Natural killer cell (primary cell): Measurements from ENCODE around the gene FAM181A. TPM values are rescaled to one million over a fixed set of nuclear protein-coding genes. Genes with fewer than 3 reads are reported as not detected.
A peak's percentile ranks its signal among the peaks of the same experiment; 100 is the strongest.

Experiments used
- ATAC-seq, 3 donors: fragments of 150-1000 bp in 2 of 3; fragments of 200-7000 bp in 1 of 3; cut with Tn5 transposase; 1 replicate in 1 of 3; 2 replicates in 2 of 3; pipeline ENCODE4 v1.10.0; 2021; ENCODE audit warnings: mild to moderate bottlenecking in 2 of 3, moderate library complexity in 2 of 3
- DNase-seq, 2 donors: peaks; one replicate each; pipeline versions ENCODE4 v3.0.0 to v3.0.0-alpha.2; 2013 to 2021; ENCODE audit warnings: mixed read lengths in 1 of 2
- H3K27ac ChIP-seq: one replicate; pipeline ENCODE4 v1.5.1; 2013; ENCODE audit warnings: mild to moderate bottlenecking, low read length
- H3K27me3 ChIP-seq: one replicate; pipeline ENCODE4 v1.6.1; 2013; ENCODE audit warnings: low read length; ENCODE audit not compliant: control insufficient read depth, insufficient read depth
- H3K36me3 ChIP-seq: one replicate; pipeline ENCODE4 v1.6.1; 2013; ENCODE audit warnings: low read length; ENCODE audit not compliant: control insufficient read depth, insufficient read depth
- H3K4me1 ChIP-seq: one replicate; pipeline ENCODE4 v1.6.1; 2013; ENCODE audit warnings: low read length; ENCODE audit not compliant: control insufficient read depth, insufficient read depth
- H3K4me3 ChIP-seq: one replicate; pipeline ENCODE4 v1.5.1; 2013; ENCODE audit warnings: low read length
- H3K9me3 ChIP-seq: one replicate; pipeline ENCODE4 v1.6.1; 2013; ENCODE audit warnings: low read length; ENCODE audit not compliant: control insufficient read depth, insufficient read depth
- H3K27ac Mint-ChIP-seq, 2 donors: one replicate each; pipeline ENCODE4 v1.8.0; 2022; ENCODE audit warnings: mild to moderate bottlenecking in 2 of 2, mixed read lengths in 2 of 2, moderate library complexity in 1 of 2
- H3K27me3 Mint-ChIP-seq, 2 donors: one replicate each; pipeline ENCODE4 v1.8.0; 2022; ENCODE audit warnings: low read depth in 2 of 2, mixed read lengths in 2 of 2
- H3K36me3 Mint-ChIP-seq: one replicate; pipeline ENCODE4 v1.8.0; 2022; ENCODE audit warnings: mixed read lengths
- H3K4me1 Mint-ChIP-seq, 2 donors: one replicate each; pipeline ENCODE4 v1.8.0; 2022; ENCODE audit warnings: mixed read lengths in 2 of 2
- H3K4me3 Mint-ChIP-seq: one replicate; pipeline ENCODE4 v1.8.0; 2022; ENCODE audit warnings: mild to moderate bottlenecking, moderate library complexity, mixed read lengths
- H3K9me3 Mint-ChIP-seq, 2 donors: one replicate each; pipeline ENCODE4 v1.8.0; 2022; ENCODE audit warnings: mixed read lengths in 2 of 2
- WGBS: methylation state at CpG from one replicate; pipeline ENCODE4 v1.1.7; 2013; ENCODE audit warnings: missing lambda C conversion rate; ENCODE audit not compliant: insufficient coverage; 5-methylcytosine and 5-hydroxymethylcytosine counted together
- intact Hi-C: fragments of 100-400 bp; cut with micrococcal nuclease; formaldehyde crosslinking; loops from one replicate; pipeline ENCODE4 v1.14.2; 2022
- total RNA-seq, 4 donors: library from RNA; stranded (reverse); fragments of 120-200 nt in 1 of 4; gene quantifications; one replicate each; pipeline versions ENCODE4 v1.2.3 to v1.2.4, GENCODE V29; 2013 to 2022
- TF ChIP-seq, protein P1 (sequence below): fragments of 200-600 bp; IDR thresholded peaks from one replicate; pipeline ENCODE4 v1.8.0; 2022; ENCODE audit warnings: antibody characterized with exemption

The FAM181A gene
- total RNA-seq, 3 donors from 2014 or later (not counting 1 experiment from before 2014, with no cell fraction given), result not detected

DNA sequence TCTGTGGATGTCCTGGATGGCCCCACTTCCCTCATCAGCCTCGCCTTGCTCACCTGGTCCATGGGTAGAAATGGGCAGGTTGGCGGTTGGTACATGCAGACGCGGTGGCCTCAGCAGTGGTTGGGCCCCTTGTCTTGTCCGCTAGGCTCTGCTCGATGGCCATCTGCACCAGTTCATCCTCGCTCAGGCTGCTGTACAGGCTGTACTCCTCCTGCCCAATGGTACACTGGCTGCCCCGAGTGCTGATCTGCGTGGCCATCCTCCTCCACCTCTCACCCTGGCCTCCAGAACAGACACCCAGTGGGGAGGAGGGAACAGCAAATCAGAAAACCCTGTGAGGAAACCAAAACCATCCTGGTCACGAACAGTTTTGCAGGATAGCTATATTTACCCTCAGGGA is 37.1 kb downstream of the FAM181A start:
- no peaks in the 10 kb centered on the region for H3K36me3 Mint-ChIP-seq
- Histone ChIP-seq H3K4me3 (no peak overlapping the region), H3K9me3 (no peaks in the 10 kb centered on the region), H3K4me1 (peaks cover 86% of the 10 kb centered on the region), H3K27ac (peak overlapping the region; percentile 93), H3K36me3 (no peaks in the 10 kb centered on the region), H3K27me3 (no peaks in the 10 kb centered on the region)
- no peak overlapping the region for H3K4me3 Mint-ChIP-seq
- TF ChIP-seq, protein P1, sequence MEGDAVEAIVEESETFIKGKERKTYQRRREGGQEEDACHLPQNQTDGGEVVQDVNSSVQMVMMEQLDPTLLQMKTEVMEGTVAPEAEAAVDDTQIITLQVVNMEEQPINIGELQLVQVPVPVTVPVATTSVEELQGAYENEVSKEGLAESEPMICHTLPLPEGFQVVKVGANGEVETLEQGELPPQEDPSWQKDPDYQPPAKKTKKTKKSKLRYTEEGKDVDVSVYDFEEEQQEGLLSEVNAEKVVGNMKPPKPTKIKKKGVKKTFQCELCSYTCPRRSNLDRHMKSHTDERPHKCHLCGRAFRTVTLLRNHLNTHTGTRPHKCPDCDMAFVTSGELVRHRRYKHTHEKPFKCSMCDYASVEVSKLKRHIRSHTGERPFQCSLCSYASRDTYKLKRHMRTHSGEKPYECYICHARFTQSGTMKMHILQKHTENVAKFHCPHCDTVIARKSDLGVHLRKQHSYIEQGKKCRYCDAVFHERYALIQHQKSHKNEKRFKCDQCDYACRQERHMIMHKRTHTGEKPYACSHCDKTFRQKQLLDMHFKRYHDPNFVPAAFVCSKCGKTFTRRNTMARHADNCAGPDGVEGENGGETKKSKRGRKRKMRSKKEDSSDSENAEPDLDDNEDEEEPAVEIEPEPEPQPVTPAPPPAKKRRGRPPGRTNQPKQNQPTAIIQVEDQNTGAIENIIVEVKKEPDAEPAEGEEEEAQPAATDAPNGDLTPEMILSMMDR, result no peak
- ATAC-seq, result no peak
- peaks cover 3 to 6% of the 10 kb centered on the region in 2 donors for H3K9me3 Mint-ChIP-seq
- intact Hi-C loops, result loop anchor here (5.0 kb wide), 1 partner anchor 118 kb away; the partner anchor contains the start of genes DDX24 and IFI27L1
- H3K4me1 Mint-ChIP-seq, result peaks cover 61 to 74% of the 10 kb centered on the region in 2 donors
- 93% methylated on average over 10 of the region's 10 CpGs for WGBS
- H3K27ac Mint-ChIP-seq, result peak overlapping the region; percentile 95 to 97
- peaks cover 0 to 2% of the 10 kb centered on the region in 2 donors for H3K27me3 Mint-ChIP-seq
- DNase-seq, result no peak

- Histone ChIP-seq H3K4me3 (no peak overlapping the region), H3K27ac (no peak overlapping the region), H3K4me1 (peaks cover 84% of the 10 kb centered on the region), H3K27me3 (no peaks in the 10 kb centered on the region), H3K36me3 (no peaks in the 10 kb centered on the region), H3K9me3 (no peaks in the 10 kb centered on the region)
- TF ChIP-seq, protein P1, result no peak
- Mint-ChIP-seq H3K27me3 (peaks cover 0 to 2% of the 10 kb centered on the region in 2 donors), H3K9me3 (peaks cover 3 to 6% of the 10 kb centered on the region in 2 donors), H3K4me1 (peaks cover 56 to 69% of the 10 kb centered on the region in 2 donors), H3K4me3 (no peak overlapping the region), H3K36me3 (no peaks in the 10 kb centered on the region), H3K27ac (peak overlapping the region; percentile 95 to 97)
- DNase-seq (no peak), ATAC-seq (no peak)
- WGBS, result 98% methylated on average over 3 of the region's 3 CpGs
- intact Hi-C loops, result loop anchor here (5.0 kb wide), 1 partner anchor 117 kb away; the partner anchor contains the start of genes DDX24 and IFI27L1
Measured at GRCh38 chr14:93964820-93965286, 37.7 kb downstream of the FAM181A start.

GRCh38 chr14:93965287-93965821 is 38.2 kb downstream of the FAM181A start:
- Histone ChIP-seq H3K36me3 (no peaks in the 10 kb centered on the region), H3K27ac (no peak overlapping the region), H3K9me3 (no peaks in the 10 kb centered on the region), H3K27me3 (no peaks in the 10 kb centered on the region), H3K4me3 (no peak overlapping the region), H3K4me1 (peaks cover 84% of the 10 kb centered on the region)
- Mint-ChIP-seq H3K4me3 (no peak overlapping the region), H3K9me3 (peaks cover 3 to 6% of the 10 kb centered on the region in 2 donors), H3K27ac (peak overlapping the region; percentile 95 to 97), H3K4me1 (peaks cover 52 to 66% of the 10 kb centered on the region in 2 donors), H3K27me3 (peaks cover 0 to 2% of the 10 kb centered on the region in 2 donors), H3K36me3 (no peaks in the 10 kb centered on the region)
- intact Hi-C loops, result no loop called here
- WGBS, result 100% methylated on average over 3 of the region's 3 CpGs
- DNase-seq, result no peak
- ATAC-seq, result no peak
- TF ChIP-seq, protein P1, result no peak
